ENCODE results near the gene SRP9. TPM values are rescaled to one million over a fixed set of nuclear protein-coding genes. Genes with fewer than 3 reads are reported as not detected.
"Not testable (repeated sequence)": the region's sequence is repeated elsewhere in the genome, so short reads cannot be mapped to it uniquely, and the experiment has no call there.

Gene SRP9
- total and polyA plus RNA-seq, 4 experiments from 2014 or later: 141 to 500 (median 220) TPM

DNA sequence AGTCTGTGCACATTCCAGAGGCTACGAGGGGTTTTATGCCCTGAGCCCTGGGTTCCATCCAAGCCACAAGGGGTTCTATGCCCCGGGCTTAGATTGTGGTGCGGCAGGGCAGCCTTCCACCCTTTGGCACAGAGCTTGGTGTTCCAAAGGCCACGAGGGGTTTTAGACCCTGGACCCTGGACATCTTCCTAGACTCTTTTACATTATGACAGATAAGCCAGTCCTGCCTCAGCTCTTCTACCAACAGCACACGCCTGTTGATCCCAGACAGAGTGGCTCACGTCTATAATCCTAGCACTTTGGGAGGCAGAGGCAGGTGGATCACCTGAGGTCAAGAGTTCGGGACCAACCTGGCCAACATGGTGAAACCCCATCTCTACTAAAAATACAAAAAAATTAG, 23.5 kb downstream of the SRP9 start:
- H3K4me3 Mint-ChIP-seq; H3K36me3 ChIP-seq (ENCODE audit: insufficient read depth, low read length); H3K36me3 Mint-ChIP-seq; H3K4me1 ChIP-seq (ENCODE audit: insufficient read depth, low read length); H3K9me3 ChIP-seq (ENCODE audit: control insufficient read depth in 1 of 2, low read length in 2 of 2); H3K4me1 Mint-ChIP-seq; DNase-seq; H3K27me3 Mint-ChIP-seq; CTCF ChIA-PET (ENCODE audit: partially characterized antibody); H3K27ac ChIP-seq (ENCODE audit: low read depth, low read length); H3K27ac Mint-ChIP-seq; intact Hi-C loops (cut with micrococcal nuclease); H3K4me3 ChIP-seq (ENCODE audit: low read length in 2 of 2); H3K27me3 ChIP-seq (ENCODE audit: insufficient read depth, low read length); H3K9me3 Mint-ChIP-seq: not testable (repeated sequence)
- POLR2A ChIA-PET (ENCODE audit: partially characterized antibody): interaction anchor here (0.9 kb wide), 1 partner anchor 70 kb away, joined by 3 read pairs; no protein-coding TSS in a partner anchor

DNA sequence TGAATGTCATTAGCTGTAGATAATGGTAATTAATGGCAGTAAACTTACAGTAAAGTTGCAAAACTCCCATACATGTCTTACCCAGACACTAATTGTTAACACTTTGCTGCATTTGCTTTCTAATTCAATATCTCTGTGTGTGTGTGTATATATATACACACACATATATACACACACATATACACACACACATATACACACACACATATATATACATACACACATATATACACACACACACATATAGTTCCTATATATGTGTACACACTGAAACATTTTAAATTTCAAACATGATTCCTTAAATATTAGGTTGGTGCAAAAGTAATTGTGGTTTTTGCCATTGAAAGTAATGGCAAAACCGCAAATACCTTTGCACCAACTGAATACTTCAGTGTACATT, 28.6 kb downstream of the SRP9 start:
- ChIA-PET POLR2A (ENCODE audit: partially characterized antibody) (interaction anchor here (0.7 kb wide), 1 partner anchor 94 kb away, joined by 3 read pairs; no protein-coding TSS in a partner anchor), CTCF (ENCODE audit: partially characterized antibody) (interaction anchor here (0.7 to 0.9 kb wide), 3 partner anchors 71 to 170 kb away, joined by 3 to 5 read pairs (median 3); no protein-coding TSS in a partner anchor)
- no peak overlapping the region for H3K4me3 ChIP-seq (ENCODE audit: low read length in 2 of 2)
- no peaks in the 10 kb centered on the region for H3K9me3 ChIP-seq (ENCODE audit: control insufficient read depth in 1 of 2, low read length in 2 of 2)
- no peak for DNase-seq
- Mint-ChIP-seq H3K27ac (no peak overlapping the region), H3K9me3 (no peaks in the 10 kb centered on the region), H3K27me3 (peaks cover 0 to 2% of the 10 kb centered on the region in 2 donors), H3K4me3 (no peak overlapping the region), H3K36me3 (no peaks in the 10 kb centered on the region), H3K4me1 (peaks cover 5 to 13% (median 6%) of the 10 kb centered on the region in 4 donors)
- peaks cover 11% of the 10 kb centered on the region for H3K4me1 ChIP-seq (ENCODE audit: insufficient read depth, low read length)
- H3K27me3 ChIP-seq (ENCODE audit: insufficient read depth, low read length): no peaks in the 10 kb centered on the region
- no peaks in the 10 kb centered on the region for H3K36me3 ChIP-seq (ENCODE audit: insufficient read depth, low read length)
- no peak overlapping the region for H3K27ac ChIP-seq (ENCODE audit: low read depth, low read length)
- intact Hi-C loops (cut with micrococcal nuclease): no loop called here

DNA sequence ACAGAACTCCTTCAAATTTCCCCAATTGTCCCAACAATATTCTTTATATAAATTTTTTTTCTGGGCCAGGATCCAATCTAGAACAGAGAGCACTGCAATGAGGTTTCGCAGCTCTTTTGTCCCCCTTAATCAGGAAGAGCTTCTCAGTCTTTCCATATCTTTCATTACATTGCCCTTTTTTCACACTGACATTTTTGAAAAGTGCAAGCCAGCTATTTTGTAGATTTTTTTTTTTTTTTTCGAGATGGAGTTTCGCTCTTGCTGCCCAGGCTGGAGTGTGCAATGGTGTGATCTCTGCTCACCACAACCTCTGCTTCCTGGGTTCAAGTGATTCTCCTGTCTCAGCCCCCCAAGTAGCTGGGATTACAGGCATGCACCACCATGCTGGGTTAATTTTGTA, 29.1 kb downstream of the SRP9 start:
- intact Hi-C loops (cut with micrococcal nuclease); H3K9me3 Mint-ChIP-seq: not testable (repeated sequence)
- CTCF ChIA-PET (ENCODE audit: partially characterized antibody): interaction anchor here (0.7 to 0.9 kb wide), 3 partner anchors 71 to 169 kb away, joined by 3 to 5 read pairs (median 3); no protein-coding TSS in a partner anchor

DNA sequence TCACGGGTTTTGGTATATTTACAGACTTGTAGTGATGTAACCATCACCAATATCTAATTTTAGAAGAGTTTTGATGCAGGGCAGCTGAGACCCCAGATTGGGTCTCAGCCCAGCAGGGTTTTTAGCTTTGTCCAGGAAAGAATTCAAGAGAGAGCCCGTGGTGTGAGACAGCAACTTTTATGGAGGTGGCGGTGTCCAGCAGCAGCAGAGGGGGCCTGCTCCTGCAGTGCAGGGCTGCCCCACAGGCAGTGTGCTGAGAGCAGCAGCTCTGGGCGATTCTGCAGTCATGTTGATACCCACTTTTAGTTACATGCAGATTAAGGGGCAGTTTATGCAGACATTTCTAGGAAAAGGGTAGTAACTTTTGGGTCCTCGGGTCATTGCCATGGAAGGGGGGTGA, 30.5 kb downstream of the SRP9 start:
- H3K36me3 Mint-ChIP-seq: no peaks in the 10 kb centered on the region
- H3K4me3 Mint-ChIP-seq: peak overlapping the region in 3 of 8 donors; percentile 17 to 68 (median 46)
- CTCF ChIA-PET (ENCODE audit: partially characterized antibody): no interaction called here
- H3K4me1 Mint-ChIP-seq: peaks cover 5 to 13% (median 6%) of the 10 kb centered on the region in 4 donors
- peaks cover 11% of the 10 kb centered on the region for H3K4me1 ChIP-seq (ENCODE audit: insufficient read depth, low read length)
- POLR2A ChIA-PET (ENCODE audit: partially characterized antibody): no interaction called here
- H3K27me3 ChIP-seq (ENCODE audit: insufficient read depth, low read length): no peaks in the 10 kb centered on the region
- no peak overlapping the region for H3K27ac ChIP-seq (ENCODE audit: low read depth, low read length)
- H3K36me3 ChIP-seq (ENCODE audit: insufficient read depth, low read length): no peaks in the 10 kb centered on the region
- intact Hi-C loops (cut with micrococcal nuclease): no loop called here
- DNase-seq: no peak
- H3K9me3 Mint-ChIP-seq: no peaks in the 10 kb centered on the region
- no peak overlapping the region for H3K27ac Mint-ChIP-seq
- H3K4me3 ChIP-seq (ENCODE audit: low read length in 2 of 2): no peak overlapping the region
- peaks cover 0 to 2% of the 10 kb centered on the region in 2 donors for H3K27me3 Mint-ChIP-seq
- H3K9me3 ChIP-seq (ENCODE audit: control insufficient read depth in 1 of 2, low read length in 2 of 2): no peaks in the 10 kb centered on the region

More for the DNA sequence above, 29.1 kb downstream of the SRP9 start:
- DNase-seq; H3K4me3 Mint-ChIP-seq; H3K27ac Mint-ChIP-seq; H3K27me3 Mint-ChIP-seq; H3K9me3 ChIP-seq (ENCODE audit: control insufficient read depth in 1 of 2, low read length in 2 of 2); H3K27ac ChIP-seq (ENCODE audit: low read depth, low read length); H3K36me3 Mint-ChIP-seq; H3K27me3 ChIP-seq (ENCODE audit: insufficient read depth, low read length); H3K4me3 ChIP-seq (ENCODE audit: low read length in 2 of 2); POLR2A ChIA-PET (ENCODE audit: partially characterized antibody); H3K36me3 ChIP-seq (ENCODE audit: insufficient read depth, low read length): not testable (repeated sequence)
- peaks cover 5 to 13% (median 6%) of the 10 kb centered on the region in 4 donors for H3K4me1 Mint-ChIP-seq
- H3K4me1 ChIP-seq (ENCODE audit: insufficient read depth, low read length): peaks cover 11% of the 10 kb centered on the region

DNA sequence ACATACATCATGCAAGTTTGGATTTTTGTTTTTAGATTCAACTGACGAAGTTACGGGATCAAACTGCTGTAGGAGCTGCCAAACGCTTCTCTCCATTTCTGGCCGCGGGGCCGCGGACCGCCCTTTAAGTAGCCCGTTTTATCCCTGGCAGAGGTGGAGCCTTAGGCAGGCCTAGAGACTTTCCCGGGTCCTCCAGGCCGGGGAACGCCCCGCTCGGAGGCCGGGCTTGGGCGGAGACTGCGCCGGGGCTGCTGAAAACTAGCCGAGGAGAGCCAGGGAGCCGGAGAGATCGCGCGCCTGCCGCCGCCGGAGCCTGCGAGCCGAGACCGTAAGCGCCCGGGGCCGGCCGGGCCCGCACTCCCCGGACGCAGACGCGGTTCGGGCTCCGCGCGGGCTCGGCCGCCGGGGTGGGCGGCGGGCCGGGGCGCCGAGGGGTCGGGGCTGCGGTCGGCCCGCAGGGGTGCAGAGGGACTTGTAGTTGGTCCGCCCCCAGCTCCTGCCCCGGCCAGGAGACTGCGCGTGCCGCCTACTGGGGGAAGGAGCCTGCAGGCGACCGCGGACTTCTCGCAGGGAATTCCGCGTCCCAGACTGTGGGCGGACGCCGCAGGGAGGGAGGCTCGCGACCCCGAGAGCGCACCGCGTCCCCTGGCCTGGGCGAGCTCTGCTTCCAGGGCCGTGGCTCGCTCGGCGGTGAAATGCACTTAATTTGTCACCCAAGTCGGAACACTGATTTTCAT, 32.4 kb downstream of the SRP9 start, which contains the start of gene EPHX1:
Gene EPHX1 (plus strand): TSS at position 283 of the 737 bp plus-strand sequence. CDS start 18,606 bp downstream, outside the sequence.
- H3K9me3 ChIP-seq (ENCODE audit: control insufficient read depth in 1 of 2, low read length in 2 of 2): no peaks in the 10 kb centered on the region
- Mint-ChIP-seq H3K27me3 (peaks cover 0 to 2% of the 10 kb centered on the region in 2 donors), H3K4me3 (peak within 1 kb of the TSS; percentile 81 to 91 (median 86)), H3K4me1 (peaks cover 5 to 13% (median 6%) of the 10 kb centered on the region in 4 donors), H3K27ac (peak within 1 kb of the TSS in 1 of 7 donors; percentile 84), H3K9me3 (no peaks in the 10 kb centered on the region), H3K36me3 (no peaks in the 10 kb centered on the region)
- ChIA-PET CTCF (ENCODE audit: partially characterized antibody) (interaction anchor here (0.6 to 1.4 kb wide), 4 partner anchors 11 to 32 kb away, joined by 3 to 6 read pairs (median 4); partner anchors contain the start of gene SRP9), POLR2A (ENCODE audit: partially characterized antibody) (interaction anchor here (1.0 to 2.3 kb wide), 6 partner anchors 26 to 383 kb away, joined by 3 to 21 read pairs (median 4); partner anchors contain the start of genes SRP9 and TMEM63A)
- intact Hi-C loops (cut with micrococcal nuclease): loop anchor here (1.0 kb wide), 2 partner anchors 33 to 101 kb away; partner anchors contain the start of gene SRP9
- H3K4me1 ChIP-seq (ENCODE audit: insufficient read depth, low read length): peaks cover 11% of the 10 kb centered on the region
- H3K36me3 ChIP-seq (ENCODE audit: insufficient read depth, low read length): no peaks in the 10 kb centered on the region
- peak within 1 kb of the TSS; percentile 27 to 29 for H3K4me3 ChIP-seq (ENCODE audit: low read length in 2 of 2)
- peak; percentile 36 to 62 (median 52) for DNase-seq
- no peak within 1 kb of the TSS for H3K27ac ChIP-seq (ENCODE audit: low read depth, low read length)
- no peaks in the 10 kb centered on the region for H3K27me3 ChIP-seq (ENCODE audit: insufficient read depth, low read length)

DNA sequence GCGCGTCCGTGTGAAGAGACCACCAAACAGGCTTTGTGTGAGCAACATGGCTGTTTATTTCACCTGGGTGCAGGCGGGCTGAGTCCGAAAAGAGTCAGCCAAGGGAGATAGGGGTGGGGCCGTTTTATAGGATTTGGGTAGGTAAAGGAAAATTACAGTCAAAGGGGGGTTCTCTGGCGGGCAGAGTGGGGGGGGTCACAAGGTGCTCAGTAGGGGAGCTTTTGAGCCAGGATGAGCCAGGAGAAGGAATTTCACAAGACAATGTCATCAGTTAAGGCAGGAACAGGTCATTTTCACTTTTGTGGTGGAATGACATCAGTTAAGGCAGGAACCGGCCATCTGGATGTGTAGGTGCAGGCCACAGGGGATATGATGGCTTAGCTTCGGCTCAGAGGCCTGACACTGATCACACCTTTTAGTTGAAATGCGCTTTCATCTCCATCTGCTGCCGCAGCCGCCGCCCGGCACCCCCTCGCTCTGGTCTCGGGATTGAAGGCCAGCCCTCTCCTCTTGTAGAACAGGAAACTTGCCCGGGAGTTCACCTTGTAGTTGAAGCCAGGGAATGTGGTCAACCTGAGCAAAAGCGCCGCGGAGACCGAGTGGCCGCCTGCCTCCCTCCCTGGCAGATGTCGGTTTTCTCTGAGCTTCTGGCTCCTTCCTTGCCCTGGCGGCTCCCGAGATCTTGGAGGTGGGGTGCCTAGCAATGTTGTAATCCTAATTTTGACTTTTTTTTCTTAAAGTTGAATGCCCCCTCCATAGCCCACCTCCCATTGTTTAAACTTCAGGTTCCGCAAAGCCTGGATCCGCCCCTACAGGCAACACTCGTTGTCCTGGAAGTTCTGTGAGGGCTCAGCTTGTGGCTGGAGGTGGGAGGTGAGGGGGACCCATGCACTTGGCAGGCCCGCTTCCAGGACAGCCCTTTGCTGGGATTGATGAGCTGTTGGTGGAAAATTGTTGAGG, 33.2 kb downstream of the SRP9 start:
- H3K4me3 Mint-ChIP-seq: peak overlapping the region; percentile 81 to 91 (median 86)
- peaks cover 5 to 13% (median 6%) of the 10 kb centered on the region in 4 donors for H3K4me1 Mint-ChIP-seq
- H3K27ac Mint-ChIP-seq: peak overlapping the region in 1 of 7 donors; percentile 84
- not testable (repeated sequence) for H3K27me3 ChIP-seq (ENCODE audit: insufficient read depth, low read length); H3K9me3 ChIP-seq (ENCODE audit: control insufficient read depth in 1 of 2, low read length in 2 of 2); H3K9me3 Mint-ChIP-seq; H3K36me3 Mint-ChIP-seq; DNase-seq; H3K36me3 ChIP-seq (ENCODE audit: insufficient read depth, low read length); H3K27ac ChIP-seq (ENCODE audit: low read depth, low read length); H3K27me3 Mint-ChIP-seq
- ChIA-PET CTCF (ENCODE audit: partially characterized antibody) (interaction anchor here (0.6 to 1.0 kb wide), 3 partner anchors 8 to 33 kb away, joined by 3 to 5 read pairs (median 3); partner anchors contain the start of gene SRP9), POLR2A (ENCODE audit: partially characterized antibody) (interaction anchor here (1.0 to 2.3 kb wide), 2 partner anchors 29 to 33 kb away, joined by 3 to 21 read pairs; partner anchors contain the start of gene SRP9)
- H3K4me1 ChIP-seq (ENCODE audit: insufficient read depth, low read length): peaks cover 11% of the 10 kb centered on the region
- H3K4me3 ChIP-seq (ENCODE audit: low read length in 2 of 2): peak overlapping the region; percentile 27 to 29
- intact Hi-C loops (cut with micrococcal nuclease): loop anchor here (1.0 kb wide), 1 partner anchor 34 kb away; the partner anchor contains the start of gene SRP9

All from CD4-positive, alpha-beta memory T cell (primary cell).